ENCODE measurements around the gene PCDH19.

Gene PCDH19

GRCh38 chrX:100395781-100396180, 14.3 kb downstream of the PCDH19 start:
- DNase-seq, result no peak

GRCh38 chrX:100381619-100382018, 28.5 kb downstream of the PCDH19 start:
- DNase-seq, result no peak

- no peak for DNase-seq
Measured at GRCh38 chrX:100379388-100379986, 30.6 kb downstream of the PCDH19 start.

- no peak for DNase-seq
Measured at GRCh38 chrX:100377826-100378225, 32.2 kb downstream of the PCDH19 start.

- no peak for DNase-seq
Measured at GRCh38 chrX:100376576-100376975, 33.5 kb downstream of the PCDH19 start.

GRCh38 chrX:100373673-100374072, 36.4 kb downstream of the PCDH19 start:
- DNase-seq, result no peak

GRCh38 chrX:100368167-100368566, 41.9 kb downstream of the PCDH19 start:
- no peak for DNase-seq

- no peak for DNase-seq
Measured at GRCh38 chrX:100363896-100364295, 46.2 kb downstream of the PCDH19 start.

- DNase-seq, result no peak
Measured at GRCh38 chrX:100358766-100359165, 51.3 kb downstream of the PCDH19 start.

GRCh38 chrX:100356351-100356896, 53.6 kb downstream of the PCDH19 start:
- DNase-seq, result no peak

GRCh38 chrX:100355680-100356079, 54.4 kb downstream of the PCDH19 start:
- DNase-seq, result no peak

GRCh38 chrX:100353326-100353725, 56.7 kb downstream of the PCDH19 start:
- no peak for DNase-seq

GRCh38 chrX:100350704-100351489, 59.2 kb downstream of the PCDH19 start:
- no peak for DNase-seq

- DNase-seq, result no peak
Measured at GRCh38 chrX:100349391-100349790, 60.7 kb downstream of the PCDH19 start.

- no peak for DNase-seq
Measured at GRCh38 chrX:100341142-100341510, 68.9 kb downstream of the PCDH19 start.

- no peak for DNase-seq
Measured at GRCh38 chrX:100340491-100341141, 69.5 kb downstream of the PCDH19 start.

GRCh38 chrX:100328351-100328750, 81.7 kb downstream of the PCDH19 start:
- DNase-seq, result no peak

- DNase-seq, result no peak
Measured at GRCh38 chrX:100319716-100320115, 90.4 kb downstream of the PCDH19 start.

GRCh38 chrX:100316987-100317386, 93.1 kb downstream of the PCDH19 start:
- no peak for DNase-seq

- no peak for DNase-seq
Measured at GRCh38 chrX:100315566-100315965, 94.5 kb downstream of the PCDH19 start.

GRCh38 chrX:100299559-100299958, 110.5 kb downstream of the PCDH19 start:
- no peak for DNase-seq

- DNase-seq, result no peak
Measured at GRCh38 chrX:100297728-100298127, 112.3 kb downstream of the PCDH19 start.

GRCh38 chrX:100296183-100296753, 113.8 kb downstream of the PCDH19 start:
- no peak for DNase-seq

GRCh38 chrX:100294965-100295364, 115.1 kb downstream of the PCDH19 start:
- no peak for DNase-seq

Data from activated CD4-positive, CD25-positive, alpha-beta regulatory T cell (primary cell).